GM19043 (cell line): ENCODE data around the gene MTIF3.

Experiments
- ATAC-seq: cut with Tn5 transposase; IDR thresholded peaks from one replicate; pipeline ENCODE4 v1.9.1; 2021; ENCODE audit warnings: low read depth; ENCODE audit not compliant: unreplicated experiment

Gene MTIF3

DNA sequence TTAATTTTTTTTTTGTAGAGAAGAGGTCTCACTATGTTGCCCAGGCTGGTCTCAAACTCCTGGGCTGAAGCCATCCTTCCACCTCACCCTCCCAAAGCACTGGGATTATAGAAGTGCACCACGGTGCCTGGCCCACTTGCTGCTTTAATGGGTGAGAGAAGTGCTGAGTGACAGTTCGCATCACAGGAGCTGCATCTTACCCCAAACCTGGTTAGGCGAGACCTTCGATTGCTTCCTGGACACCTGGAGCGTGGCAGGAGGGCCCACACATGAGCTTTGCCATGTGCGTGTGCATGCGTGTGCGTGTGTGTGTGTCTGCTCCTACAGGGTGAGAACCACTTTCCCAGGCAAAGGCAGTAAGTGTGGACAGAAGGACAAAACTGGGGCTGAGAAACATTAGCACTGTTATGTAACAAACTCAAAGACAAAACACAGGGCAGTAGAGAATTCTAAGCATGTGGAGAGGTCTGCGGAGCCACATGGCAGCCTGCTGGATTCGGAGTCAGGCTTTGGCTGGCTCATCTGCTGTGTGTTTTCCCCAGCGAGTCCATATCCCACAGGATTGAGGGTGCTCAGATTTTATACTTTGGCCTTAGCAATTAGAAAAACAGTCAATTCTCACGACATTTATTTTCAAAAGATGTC lies 11.7 kb upstream of the MTIF3 start:
- ATAC-seq: no peak

- no peak for ATAC-seq
Observed at GRCh38 chr13:27455331-27455855, 5.0 kb upstream of the MTIF3 start.

DNA sequence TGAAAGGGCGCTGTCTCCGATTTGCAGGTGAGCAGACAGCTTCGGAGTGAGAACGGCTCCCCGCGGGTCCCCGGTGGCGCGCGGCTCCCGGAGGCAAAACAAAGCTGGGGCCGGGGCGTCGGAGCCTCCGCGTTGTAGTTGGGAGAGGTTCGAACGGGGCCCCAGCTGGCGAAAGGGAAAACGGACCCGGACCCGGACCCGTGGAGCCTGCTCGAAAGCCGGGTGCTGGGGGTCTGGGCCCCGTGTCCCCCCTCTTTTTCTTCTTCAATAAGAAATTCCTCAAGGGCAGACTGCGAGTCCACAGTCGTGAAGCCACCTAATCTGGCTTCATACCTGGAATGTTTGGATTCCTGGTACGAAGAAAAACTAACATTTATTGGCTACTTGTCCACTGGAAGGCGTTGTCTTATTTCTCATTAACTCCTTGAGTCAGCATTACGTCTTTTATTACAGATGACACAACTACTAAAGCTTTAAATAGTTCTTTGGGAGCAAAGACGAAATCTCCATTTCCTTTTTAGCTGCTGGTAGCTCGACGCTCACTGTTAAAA lies 632 bp upstream of the MTIF3 start:
- no peak for ATAC-seq

GRCh38 chr13:27449081-27449603 lies 1.2 kb downstream of the MTIF3 start:
- ATAC-seq: no peak

DNA sequence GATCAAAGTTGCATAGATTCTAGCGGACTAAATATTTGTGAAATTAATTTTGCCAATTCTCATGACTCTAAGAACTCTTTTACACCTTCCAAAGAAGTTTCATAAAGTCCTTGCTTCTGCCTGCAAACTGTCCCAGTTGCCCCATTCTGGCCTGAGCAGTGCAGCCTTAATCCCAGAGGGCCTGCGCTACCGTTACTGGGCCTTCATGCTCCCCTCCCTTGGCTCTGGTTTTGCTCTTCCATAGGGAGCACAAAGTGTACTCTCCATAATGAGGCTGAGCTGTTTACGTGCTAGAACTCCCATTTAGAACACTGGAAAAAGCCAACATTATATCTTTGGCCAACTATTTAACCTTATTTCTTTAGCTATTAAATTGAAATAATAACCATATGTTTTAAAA lies 2.1 kb downstream of the MTIF3 start:
- ATAC-seq: no peak

GRCh38 chr13:27446986-27447583 lies 3.3 kb downstream of the MTIF3 start:
- ATAC-seq: peak; percentile 36

DNA sequence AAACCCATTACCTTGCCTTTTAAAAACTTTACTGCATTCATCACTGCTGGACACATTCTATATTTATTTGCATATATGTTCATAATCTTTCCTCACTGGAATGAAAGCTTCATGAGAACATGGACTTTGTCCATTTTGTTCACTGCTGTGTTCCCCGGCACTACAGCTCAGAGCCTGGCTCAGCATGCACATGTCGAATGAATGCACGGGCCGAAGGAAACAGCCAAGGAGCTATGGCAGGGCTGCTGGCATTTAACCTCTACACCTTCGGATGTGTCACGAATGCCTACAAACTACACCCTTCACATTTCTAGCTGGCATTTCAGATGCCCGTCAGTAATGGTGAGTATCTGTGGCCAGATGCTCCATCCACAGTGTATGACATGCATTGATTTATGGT lies 7.6 kb downstream of the MTIF3 start:
- ATAC-seq: no peak

- no peak for ATAC-seq
Observed at GRCh38 chr13:27442071-27442647, 8.2 kb downstream of the MTIF3 start.

GRCh38 chr13:27440408-27440807 lies 10.0 kb downstream of the MTIF3 start:
- no peak for ATAC-seq

DNA sequence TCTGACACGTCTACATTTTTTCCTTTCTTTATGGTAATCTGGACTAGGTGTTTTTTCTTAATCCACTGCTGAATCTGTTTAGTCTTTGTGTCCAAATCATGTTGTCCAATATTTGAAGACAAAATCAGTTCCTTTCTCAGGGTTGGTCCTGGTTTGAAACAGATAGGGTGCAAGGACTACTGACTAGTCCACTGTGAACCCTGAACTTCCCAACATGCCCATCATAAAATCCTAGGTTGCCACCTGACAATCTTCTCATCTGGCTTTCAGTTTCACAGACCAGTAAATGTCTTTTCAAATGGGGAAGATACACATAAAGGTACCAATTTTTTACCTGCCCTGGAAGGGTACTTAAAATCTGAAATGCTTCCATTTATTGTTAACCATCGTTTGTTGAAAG lies 13.2 kb downstream of the MTIF3 start:
- ATAC-seq: no peak

- ATAC-seq: no peak
Observed at GRCh38 chr13:27432611-27433210, 17.7 kb downstream of the MTIF3 start.

DNA sequence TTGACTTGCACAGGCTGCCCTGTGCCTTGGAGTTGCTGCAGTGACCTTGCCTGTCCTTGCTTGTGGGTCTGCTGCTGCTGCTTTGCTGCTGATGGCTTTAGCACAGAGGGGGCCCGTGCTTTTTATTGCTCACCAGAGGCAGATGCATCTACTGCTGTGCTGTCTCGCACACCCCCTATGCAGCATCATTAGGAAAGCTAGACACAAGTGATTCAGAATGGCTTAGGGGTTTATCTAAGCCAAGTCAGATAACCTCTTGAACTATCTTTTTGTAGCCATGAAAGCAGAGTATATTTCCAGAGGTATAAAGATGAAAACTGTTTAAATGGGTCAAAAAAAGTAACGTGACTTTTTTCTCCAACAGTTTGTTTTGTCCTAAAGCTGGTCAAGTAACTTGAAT lies 18.2 kb downstream of the MTIF3 start:
- ATAC-seq: no peak

DNA sequence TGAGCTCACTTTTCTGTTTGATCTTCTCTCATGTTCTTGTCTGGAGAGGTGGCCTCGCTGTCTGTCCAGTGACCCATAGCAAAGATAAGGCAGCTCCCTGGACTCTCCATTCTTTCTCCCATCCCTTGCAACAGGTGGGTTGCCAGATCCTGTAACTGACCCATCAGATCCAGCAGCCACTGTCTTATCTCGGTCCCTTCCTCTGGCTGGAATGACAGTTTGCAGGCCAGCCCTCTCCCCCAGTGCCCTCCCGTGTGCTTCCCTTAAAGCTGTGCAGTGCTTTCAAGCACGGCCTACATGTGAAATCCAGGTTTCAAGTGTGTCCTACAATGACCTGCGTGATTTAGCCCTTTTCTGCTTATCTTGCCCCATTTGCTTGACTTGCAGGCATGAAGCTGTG lies 22.2 kb downstream of the MTIF3 start:
- no peak for ATAC-seq

DNA sequence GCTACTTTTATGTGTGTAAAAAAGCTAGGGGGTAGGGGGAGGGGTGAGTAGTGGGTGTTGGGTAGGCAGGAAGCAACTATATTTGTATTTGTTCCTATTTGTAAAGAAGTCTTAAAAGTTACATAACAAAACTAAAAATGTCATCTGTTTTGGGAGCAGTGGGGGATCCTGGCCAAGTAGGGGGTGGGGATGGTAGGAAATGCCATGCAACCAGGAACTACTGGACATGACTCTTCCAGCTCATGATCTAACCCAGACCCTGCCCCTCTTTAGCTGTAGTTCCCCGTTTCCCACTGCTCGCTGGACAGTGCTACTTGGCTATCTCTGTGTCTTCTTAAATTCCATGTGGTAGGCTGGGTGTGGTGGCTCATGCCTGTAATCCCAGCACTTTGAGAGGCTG lies 22.7 kb downstream of the MTIF3 start:
- ATAC-seq: no peak

- ATAC-seq: peak; percentile 64
Observed at GRCh38 chr13:27425918-27426630, 24.3 kb downstream of the MTIF3 start.

GRCh38 chr13:27425158-27425917 lies 25.0 kb downstream of the MTIF3 start:
- ATAC-seq: no peak

- ATAC-seq: peak; percentile 65
Observed at GRCh38 chr13:27424246-27425157, 25.9 kb downstream of the MTIF3 start, which contains the start of gene GTF3A. GTF3A (plus strand) TSS chr13:27424619.

DNA sequence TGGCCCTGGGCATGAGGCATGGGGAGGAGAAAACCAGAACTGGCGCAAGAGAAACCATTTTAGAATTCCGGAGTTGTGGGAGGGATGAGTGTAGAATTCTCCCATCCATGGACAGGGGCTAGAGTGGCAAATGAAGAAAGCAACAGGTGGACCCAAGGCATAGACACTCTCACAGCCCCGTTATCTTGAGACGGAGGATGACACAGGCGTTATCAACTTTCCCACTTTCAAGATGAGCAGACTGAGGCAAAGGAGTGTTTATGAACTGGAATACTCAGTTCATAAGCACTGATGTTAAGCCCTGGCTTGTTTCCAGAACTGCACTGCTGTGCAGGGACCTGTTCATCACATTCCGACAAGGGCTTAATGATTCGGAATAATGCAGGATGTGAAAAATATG lies 27.0 kb downstream of the MTIF3 start:
- no peak for ATAC-seq
